Common myeloid progenitor, CD34-positive (primary cell): ENCODE measurements around the gene ST7L.
A peak's percentile ranks its signal among the peaks of the same experiment; 100 is the strongest.
"Not testable (repeated sequence)": the region's sequence is repeated elsewhere in the genome, so short reads cannot be mapped to it uniquely, and the experiment has no call there.

Source experiments
- CTCF ChIA-PET: fragments of 350-600 bp; sonication (Branson Sonifier 250); formaldehyde crosslinking; loops from one replicate; lab custom pipeline; 2021; ENCODE audit warnings: antibody characterized with exemption; lab: Charles Lee
- POLR2A ChIA-PET: fragments of 350-600 bp; sonication (Branson Sonifier 250); formaldehyde crosslinking; loops from one replicate; lab custom pipeline; 2021; ENCODE audit warnings: antibody characterized with exemption; lab: Charles Lee
- DNase-seq, 3 donors: peaks; one replicate each; pipeline versions ENCODE4 v3.0.0 to v3.0.0-alpha.2; 2013
- H3K27ac ChIP-seq, 2 experiments: 1 replicate in 1 of 2; 2 replicates in 1 of 2; pipeline ENCODE4 v1.7.0; 2013; ENCODE audit warnings: inconsistent platforms in 2 of 2, low read length in 2 of 2, mild to moderate bottlenecking in 2 of 2, low read depth in 1 of 2, moderate library complexity in 1 of 2; ENCODE audit not compliant: severe bottlenecking in 2 of 2, insufficient read depth in 1 of 2, poor library complexity in 1 of 2
- H3K27me3 ChIP-seq, 5 experiments: replicated peaks in 2 of 5; 1 replicate in 3 of 5; 2 replicates in 2 of 5; pipeline versions ENCODE4 v1.6.1 to v1.7.0; 2013; ENCODE audit warnings: low read length in 4 of 5, mild to moderate bottlenecking in 2 of 5, moderate library complexity in 2 of 5, inconsistent platforms in 1 of 5; ENCODE audit not compliant: insufficient read depth in 5 of 5, control insufficient read depth in 4 of 5
- H3K36me3 ChIP-seq, 4 experiments: 1 replicate in 2 of 4; 2 replicates in 2 of 4; pipeline versions ENCODE4 v1.6.1 to v1.7.0; 2013; ENCODE audit warnings: low read length in 3 of 4, control low read depth in 1 of 4, mild to moderate bottlenecking in 1 of 4; ENCODE audit not compliant: control insufficient read depth in 4 of 4, insufficient read depth in 4 of 4
- H3K4me1 ChIP-seq, 4 experiments: 1 replicate in 3 of 4; 2 replicates in 1 of 4; pipeline versions ENCODE4 v1.6.1 to v1.7.1; 2013; ENCODE audit warnings: low read length in 3 of 4, mild to moderate bottlenecking in 3 of 4, control low read depth in 1 of 4, inconsistent platforms in 1 of 4, moderate library complexity in 1 of 4; ENCODE audit not compliant: control insufficient read depth in 4 of 4, insufficient read depth in 4 of 4; ENCODE audit errors: control extremely low read depth in 1 of 4
- H3K4me3 ChIP-seq, 7 experiments: 1 replicate in 4 of 7; 2 replicates in 3 of 7; pipeline versions ENCODE4 v1.5.1 to v1.7.0; 2013; ENCODE audit warnings: mild to moderate bottlenecking in 7 of 7, low read length in 6 of 7, moderate library complexity in 6 of 7, inconsistent platforms in 2 of 7, low read depth in 2 of 7, control low read depth in 1 of 7; ENCODE audit not compliant: insufficient read depth in 4 of 7, control insufficient read depth in 1 of 7; ENCODE audit errors: extremely low read depth in 1 of 7
- H3K9me3 ChIP-seq, 5 experiments: 1 replicate in 4 of 5; 2 replicates in 1 of 5; pipeline versions ENCODE4 v1.6.1 to v1.7.1; 2013; ENCODE audit warnings: low read length in 4 of 5, mild to moderate bottlenecking in 2 of 5, inconsistent platforms in 1 of 5, low read depth in 1 of 5, moderate library complexity in 1 of 5; ENCODE audit not compliant: control insufficient read depth in 4 of 5, insufficient read depth in 2 of 5; ENCODE audit errors: control extremely low read depth in 1 of 5
- WGBS: methylation state at CpG from one replicate; pipeline ENCODE4 v1.1.5; 2013; ENCODE audit not compliant: insufficient coverage; 5-methylcytosine and 5-hydroxymethylcytosine counted together

ST7L gene

DNA sequence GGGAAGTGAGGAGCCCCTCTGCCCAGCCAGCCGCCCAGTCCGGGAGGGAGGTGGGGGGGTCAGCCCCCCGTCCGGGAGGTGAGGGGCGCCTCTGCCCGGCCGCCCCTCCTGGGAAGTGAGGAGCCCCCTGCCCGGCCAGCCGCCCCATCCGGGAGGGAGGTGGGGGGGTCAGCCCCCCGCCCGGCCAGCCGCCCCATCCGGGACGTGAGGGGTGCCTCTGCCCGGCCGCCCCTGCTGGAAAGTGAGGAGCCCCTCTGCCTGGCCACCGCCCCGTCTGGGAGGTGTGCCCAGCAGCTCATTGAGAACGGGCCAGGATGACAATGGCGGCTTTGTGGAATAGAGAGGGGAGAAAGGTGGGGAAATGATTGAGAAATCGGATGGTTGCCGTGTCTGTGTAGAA, 21.5 kb upstream of the ST7L start:
- H3K36me3 ChIP-seq, result peaks cover 3 to 15% (median 5%) of the 10 kb centered on the region in 4 experiments
- H3K27me3 ChIP-seq, H3K27ac ChIP-seq, POLR2A ChIA-PET, H3K9me3 ChIP-seq, H3K4me3 ChIP-seq, DNase-seq, CTCF ChIA-PET: not testable (repeated sequence)
- WGBS, result 97% methylated on average over 12 of the region's 23 CpGs
- peaks cover 0 to 12% (median 9%) of the 10 kb centered on the region in 4 experiments for H3K4me1 ChIP-seq

DNA sequence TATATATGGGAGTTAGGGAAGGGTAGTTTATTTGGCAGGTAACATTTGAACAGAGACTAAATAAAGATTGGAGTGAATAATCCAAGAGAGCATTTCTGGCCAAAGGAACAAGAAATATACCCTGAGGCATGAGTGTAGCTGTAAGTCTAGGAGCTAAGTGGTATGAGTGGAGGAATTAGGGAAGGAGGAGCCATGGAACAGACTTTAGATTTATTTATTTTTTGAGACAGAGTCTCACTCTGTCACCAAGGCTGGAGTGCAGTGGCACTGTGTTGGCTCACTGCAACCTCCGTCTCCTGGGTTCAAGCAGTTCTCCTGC, 19.1 kb upstream of the ST7L start:
- WGBS, result 100% methylated on average over 1 of the region's 1 CpG
- Histone ChIP-seq H3K4me3 (no peak overlapping the region), H3K9me3 (no peaks in the 10 kb centered on the region), H3K27me3 (no peaks in the 10 kb centered on the region), H3K27ac (no peak overlapping the region), H3K4me1 (peaks cover 0 to 12% (median 9%) of the 10 kb centered on the region in 4 experiments), H3K36me3 (peaks cover 2 to 11% (median 3%) of the 10 kb centered on the region in 4 experiments)
- ChIA-PET CTCF (interaction anchor here (1.0 to 2.2 kb wide), 5 partner anchors 10 to 35 kb away, joined by 3 to 7 read pairs (median 3); no protein-coding TSS in a partner anchor), POLR2A (no interaction called here)
- no peak for DNase-seq

DNA sequence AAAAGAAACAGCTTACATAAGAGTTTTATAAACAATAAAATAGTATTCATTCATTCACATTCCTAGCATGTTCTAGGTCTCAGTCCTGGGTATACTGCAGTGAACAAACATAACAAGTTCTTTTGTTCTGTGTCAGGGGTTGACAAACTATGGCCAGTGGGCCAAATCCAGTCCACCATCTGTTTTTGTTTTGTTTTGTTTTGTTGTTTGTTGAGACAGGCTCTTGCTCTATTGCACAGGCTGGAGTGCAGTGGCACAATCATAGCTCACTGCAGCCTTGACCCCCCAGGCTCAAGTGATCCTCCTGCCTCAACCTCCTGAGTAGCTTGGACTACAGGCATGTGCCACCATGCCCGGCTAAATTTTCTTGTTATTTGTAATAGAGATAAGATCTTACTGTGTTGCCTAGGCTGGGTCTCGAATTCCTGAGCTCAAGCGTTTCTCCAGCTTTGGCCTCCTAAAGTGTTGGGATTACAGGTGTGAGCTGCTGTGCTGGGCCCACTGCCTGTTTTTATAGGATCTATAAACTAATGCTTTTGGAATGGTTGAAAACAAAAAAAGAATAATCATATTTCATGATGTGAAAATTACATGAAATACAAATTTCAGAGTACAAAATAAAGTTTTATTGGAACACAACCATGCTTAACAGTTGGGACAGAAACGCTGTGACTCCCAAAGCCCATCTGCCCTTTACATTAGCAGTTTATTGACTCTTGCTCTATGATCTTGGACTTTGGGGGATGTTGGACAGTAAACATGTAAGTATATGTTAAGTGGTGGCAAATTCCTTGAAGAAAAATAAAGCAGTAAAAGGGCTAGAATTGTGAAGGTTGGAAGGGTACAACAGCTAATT, 18.5 kb upstream of the ST7L start:
- Histone ChIP-seq H3K36me3 (peaks cover 2 to 14% (median 3%) of the 10 kb centered on the region in 4 experiments), H3K9me3 (no peaks in the 10 kb centered on the region), H3K27me3 (no peaks in the 10 kb centered on the region), H3K4me3 (no peak overlapping the region), H3K27ac (peak overlapping the region in 1 of 2 experiments; percentile 39), H3K4me1 (peaks cover 0 to 12% (median 9%) of the 10 kb centered on the region in 4 experiments)
- DNase-seq, result no peak
- 98% methylated on average over 3 of the region's 4 CpGs for WGBS
- CTCF ChIA-PET, result interaction anchor here (0.7 to 2.2 kb wide), 9 partner anchors 10 to 72 kb away, joined by 3 to 7 read pairs (median 3); no protein-coding TSS in a partner anchor
- POLR2A ChIA-PET, result interaction anchor here (0.6 kb wide), 1 partner anchor 907 kb away, joined by 4 read pairs; no protein-coding TSS in a partner anchor

DNA sequence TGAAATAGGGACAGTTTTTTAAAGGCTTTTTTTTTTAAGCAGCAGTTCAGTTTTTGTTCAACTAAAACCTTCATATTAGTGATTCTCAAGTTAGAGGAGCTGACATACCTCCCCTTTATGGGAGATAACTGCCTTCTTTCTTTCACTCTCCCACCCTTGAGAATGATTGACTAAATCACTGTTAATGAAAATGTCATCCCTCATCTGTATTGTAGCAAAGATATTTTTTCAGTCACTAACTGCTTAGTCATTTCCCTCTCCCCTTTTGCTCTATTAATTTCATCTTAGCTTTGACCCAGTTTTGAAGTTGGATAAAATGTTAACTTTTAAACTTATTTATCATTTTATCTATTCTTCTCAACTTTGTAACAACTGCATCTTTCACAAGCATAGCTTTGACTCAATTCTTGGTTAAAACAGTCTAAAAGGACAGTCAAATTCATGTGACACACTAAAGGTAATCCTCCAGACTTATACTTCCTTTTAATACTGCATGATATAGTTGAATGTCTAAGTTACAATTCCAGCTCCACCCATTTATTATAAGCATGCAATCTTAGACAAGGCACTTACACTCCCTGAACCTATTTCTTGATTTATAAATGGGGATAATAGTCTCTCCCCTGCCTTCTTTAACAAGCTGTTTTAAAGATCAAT, 17.8 kb upstream of the ST7L start:
- Histone ChIP-seq H3K4me1 (peaks cover 0 to 12% (median 9%) of the 10 kb centered on the region in 4 experiments), H3K4me3 (peak overlapping the region in 1 of 7 experiments; percentile 23), H3K27ac (peak overlapping the region in 1 of 2 experiments; percentile 39), H3K9me3 (no peaks in the 10 kb centered on the region), H3K36me3 (peaks cover 2 to 12% (median 3%) of the 10 kb centered on the region in 4 experiments), H3K27me3 (no peaks in the 10 kb centered on the region)
- CTCF ChIA-PET, result interaction anchor here (0.7 to 2.2 kb wide), 9 partner anchors 9 to 73 kb away, joined by 3 to 7 read pairs (median 3); no protein-coding TSS in a partner anchor
- POLR2A ChIA-PET, result interaction anchor here (0.6 kb wide), 1 partner anchor 906 kb away, joined by 4 read pairs; no protein-coding TSS in a partner anchor
- peak in 2 of 3 donors; percentile 18 to 37 for DNase-seq

DNA sequence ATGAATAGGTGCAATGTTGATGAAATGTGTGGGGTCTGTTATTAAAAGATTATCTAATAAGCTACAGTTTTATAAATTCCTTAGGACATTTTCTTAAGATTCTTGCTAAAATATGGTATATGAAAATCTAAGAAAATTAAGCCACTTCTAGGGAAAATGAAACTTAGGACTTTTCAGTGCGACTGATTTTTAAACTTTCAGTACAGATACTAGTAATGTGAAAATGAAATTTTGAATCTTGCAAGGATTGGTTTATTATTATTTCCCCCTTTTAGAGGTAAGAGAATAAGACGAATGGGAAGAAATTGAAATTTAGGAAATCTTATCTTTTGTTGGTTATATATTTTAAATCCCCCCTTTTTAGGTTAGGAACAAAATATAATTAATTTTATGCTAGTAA, 17.1 kb upstream of the ST7L start:
- Histone ChIP-seq H3K27ac (no peak overlapping the region), H3K36me3 (peaks cover 2 to 19% (median 4%) of the 10 kb centered on the region in 4 experiments), H3K27me3 (no peaks in the 10 kb centered on the region), H3K9me3 (no peaks in the 10 kb centered on the region), H3K4me1 (peaks cover 0 to 14% (median 9%) of the 10 kb centered on the region in 4 experiments), H3K4me3 (no peak overlapping the region)
- DNase-seq, result no peak
- CTCF ChIA-PET, result interaction anchor here (0.7 to 2.2 kb wide), 6 partner anchors 8 to 58 kb away, joined by 3 to 7 read pairs (median 3); no protein-coding TSS in a partner anchor
- POLR2A ChIA-PET, result no interaction called here
- WGBS, result no CpG with 5 or more reads among the region's 2 CpGs

DNA sequence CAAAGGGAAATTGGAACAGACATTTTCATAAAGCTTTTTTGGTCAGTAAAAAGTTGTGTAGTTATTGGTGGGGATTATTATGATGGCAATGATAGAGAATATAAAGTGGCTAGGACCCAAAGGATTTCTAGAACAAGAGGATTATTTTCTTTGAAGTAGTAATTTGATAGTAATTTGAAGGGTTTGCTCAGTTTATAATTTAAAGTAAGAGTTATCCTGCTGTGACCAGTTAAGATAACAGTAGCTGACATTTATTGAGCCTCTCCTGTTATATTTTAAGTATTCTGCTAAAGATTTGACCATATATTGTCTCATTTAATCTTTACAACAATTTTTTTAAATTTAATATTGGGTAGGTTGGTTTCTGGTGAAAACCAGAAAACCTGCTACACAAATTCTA, 15.4 kb upstream of the ST7L start:
- DNase-seq, result no peak
- H3K27ac ChIP-seq, result no peak overlapping the region
- CTCF ChIA-PET, result interaction anchor here (0.8 kb wide), 1 partner anchor 12 kb away, joined by 3 read pairs; no protein-coding TSS in a partner anchor
- H3K4me1 ChIP-seq, result peaks cover 0 to 14% (median 9%) of the 10 kb centered on the region in 4 experiments
- no peaks in the 10 kb centered on the region for H3K27me3 ChIP-seq
- no peaks in the 10 kb centered on the region for H3K9me3 ChIP-seq
- peaks cover 3 to 27% (median 6%) of the 10 kb centered on the region in 4 experiments for H3K36me3 ChIP-seq
- POLR2A ChIA-PET, result no interaction called here
- H3K4me3 ChIP-seq, result no peak overlapping the region
